GM10847 (cell line): Measurements from ENCODE around the gene MSS51.

Experiments used
- POLR2A ChIP-seq: IDR thresholded peaks from 2 replicates; pipeline ENCODE4 v1.6.1; 2011; ENCODE audit not compliant: insufficient read length; ENCODE audit errors: extremely low read depth

The MSS51 gene

DNA sequence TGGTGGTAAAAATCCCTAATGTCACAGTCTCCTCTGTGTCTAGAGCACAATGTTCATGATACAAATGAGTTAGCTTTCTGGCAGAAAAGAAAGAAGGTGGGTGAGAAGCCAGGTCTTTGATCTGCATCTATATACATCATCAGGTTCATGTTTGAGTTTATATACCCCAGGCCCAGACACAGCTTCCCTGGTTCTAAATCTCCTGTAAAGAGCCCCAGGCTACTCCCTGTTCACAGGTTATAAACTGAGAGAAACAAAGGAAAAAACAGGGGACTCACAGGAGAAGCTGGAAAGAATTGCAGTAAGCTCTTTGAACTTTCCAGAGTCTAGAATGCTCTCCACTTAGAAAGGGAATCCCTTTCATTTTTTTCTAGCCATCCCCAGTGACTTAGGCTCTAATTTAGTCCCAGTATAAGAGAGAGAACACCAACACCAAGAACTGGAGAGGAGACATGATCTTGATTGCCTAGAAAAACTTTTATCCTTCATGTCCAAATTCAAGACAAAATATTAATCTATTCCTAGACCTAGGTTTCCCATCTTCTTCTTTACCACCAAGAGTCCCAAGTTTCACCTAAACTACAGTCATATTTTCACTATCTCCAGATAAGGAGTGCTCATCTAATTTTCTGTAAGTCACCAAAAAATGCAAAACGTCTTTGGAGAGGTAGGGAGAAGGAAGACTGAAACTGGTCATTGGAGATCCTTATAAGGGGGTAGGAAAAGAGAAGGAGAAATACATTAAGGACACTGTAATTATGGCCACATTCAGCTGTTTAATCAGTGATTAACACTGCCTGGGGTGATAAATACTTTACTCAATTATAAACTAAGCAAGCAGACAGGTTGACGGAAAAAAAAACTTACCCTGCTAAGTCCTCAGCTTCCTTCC, 469 bp downstream of the MSS51 start:
- no peak for TF ChIP-seq POLR2A

DNA sequence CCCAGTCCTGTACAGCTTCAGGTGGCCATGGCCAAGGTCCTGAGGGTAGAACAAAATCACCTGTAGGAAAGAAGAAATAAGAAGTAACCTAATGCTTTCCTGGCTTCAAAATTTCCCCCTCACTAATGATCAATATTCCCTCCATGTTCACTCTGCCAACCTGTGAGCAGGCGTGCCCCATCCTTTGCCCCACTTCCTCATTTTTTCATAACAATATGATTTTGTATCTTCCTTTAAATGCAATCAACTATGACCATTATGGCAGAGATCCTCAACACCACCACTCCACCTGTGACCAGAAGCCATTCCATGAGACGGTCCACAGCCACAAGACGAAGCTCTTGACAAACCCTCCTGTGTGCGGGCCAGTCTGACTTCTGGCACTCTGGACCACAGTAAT, 7.0 kb downstream of the MSS51 start:
- no peak for TF ChIP-seq POLR2A

- no peak for TF ChIP-seq POLR2A
These were observed 8.9 kb downstream of the MSS51 start for GRCh38 chr10:73424478-73424877.

DNA sequence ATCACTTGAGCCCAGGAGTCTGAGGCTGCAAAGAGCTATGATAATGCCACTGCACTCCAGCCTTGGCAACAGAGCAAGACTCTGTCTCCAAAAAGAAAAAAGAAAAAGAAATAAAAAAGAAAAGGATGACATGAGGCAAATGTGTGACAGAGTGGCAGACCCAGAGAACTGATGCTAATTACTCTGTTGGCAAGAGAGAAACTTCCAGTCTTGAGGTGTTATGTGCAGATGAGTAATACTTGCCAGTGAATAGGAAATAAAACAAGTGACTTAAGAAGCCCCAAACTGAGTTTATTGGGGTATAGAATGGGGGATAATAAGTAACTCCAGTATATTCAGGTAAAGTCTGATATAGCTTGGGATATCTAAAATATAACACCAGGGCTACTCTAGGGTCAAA, 10.1 kb downstream of the MSS51 start:
- no peak for TF ChIP-seq POLR2A

GRCh38 chr10:73416571-73416970, 16.8 kb downstream of the MSS51 start:
- TF ChIP-seq POLR2A = no peak

DNA sequence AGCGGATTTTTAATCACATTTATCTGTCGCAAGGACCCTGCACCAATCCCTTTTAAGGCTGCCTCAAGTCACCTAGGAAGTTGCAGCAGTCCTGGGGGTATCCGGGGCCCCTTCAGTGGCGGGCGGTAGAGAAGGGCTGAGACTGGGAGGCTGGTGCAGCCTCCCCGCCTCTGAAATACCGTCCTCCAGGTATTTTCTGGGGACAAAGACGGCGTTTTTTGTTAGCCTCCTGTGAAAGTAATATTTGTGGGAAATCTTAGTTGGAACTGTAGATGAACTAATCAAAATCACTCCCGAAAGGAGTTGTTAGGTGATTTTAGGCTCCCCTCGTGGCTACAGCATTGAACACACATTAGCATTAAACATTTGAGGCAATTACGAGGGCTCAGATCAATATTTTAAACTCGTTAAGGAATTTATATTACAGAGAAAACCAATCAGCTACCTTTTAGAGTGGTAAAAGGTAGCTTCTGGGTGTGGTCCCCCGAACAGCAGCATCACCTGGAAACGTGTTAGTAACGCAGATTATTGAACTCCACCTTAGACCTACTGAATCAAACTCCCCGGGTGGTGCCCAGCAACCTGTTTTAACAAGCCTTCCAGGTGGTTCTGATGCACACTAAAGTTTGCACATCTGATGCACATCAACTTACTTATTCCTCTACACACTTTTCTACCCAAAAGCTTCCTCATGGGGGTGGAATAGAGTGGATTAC, 19.0 kb downstream of the MSS51 start:
- no peak for TF ChIP-seq POLR2A

DNA sequence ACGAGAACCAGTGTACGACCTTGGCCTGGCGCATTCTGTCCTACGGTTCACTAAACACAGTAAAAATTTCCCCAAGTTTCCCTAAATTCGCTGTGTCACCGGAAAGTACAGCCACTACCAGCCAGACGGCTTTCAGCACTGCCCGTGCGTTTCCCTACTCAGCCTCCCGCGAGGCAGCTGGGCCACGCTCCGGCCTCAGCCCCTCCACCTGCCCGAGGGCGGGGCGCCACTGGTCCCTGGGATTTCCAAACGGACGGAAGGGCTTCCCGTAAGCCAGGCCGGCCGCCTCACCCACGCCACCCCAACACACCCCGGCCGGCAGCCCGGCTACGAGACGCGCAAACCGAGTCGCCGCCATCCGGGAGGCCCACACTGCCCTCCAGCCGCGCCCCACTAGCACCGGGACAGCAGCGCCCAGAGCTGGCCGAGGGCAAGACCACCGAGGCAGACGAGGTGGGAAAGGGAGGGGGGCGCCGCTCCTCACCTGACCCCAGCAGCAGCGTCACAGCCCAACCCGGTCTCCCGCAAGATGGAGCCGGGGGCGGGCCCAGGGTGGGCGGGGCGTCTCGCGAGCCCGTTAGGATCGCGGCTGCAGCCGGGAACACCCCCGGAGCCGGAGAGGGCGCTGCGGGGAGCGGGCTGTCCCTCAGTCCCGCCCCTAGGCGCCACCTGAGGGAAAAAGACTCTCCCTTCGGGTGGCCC, 19.7 kb downstream of the MSS51 start, which contains the start of gene ANXA7:
Gene ANXA7 (minus strand): TSS at position 531 of the 702 bp plus-strand sequence. CDS start 13,202 bp downstream, outside the sequence.
- peak; percentile 83 for TF ChIP-seq POLR2A

- no peak for TF ChIP-seq POLR2A
These were observed 20.2 kb downstream of the MSS51 start for GRCh38 chr10:73413108-73413527.

GRCh38 chr10:73410897-73411296, 22.5 kb downstream of the MSS51 start:
- TF ChIP-seq POLR2A = no peak

- TF ChIP-seq POLR2A = no peak
These were observed 24.3 kb downstream of the MSS51 start for GRCh38 chr10:73408978-73409521.

DNA sequence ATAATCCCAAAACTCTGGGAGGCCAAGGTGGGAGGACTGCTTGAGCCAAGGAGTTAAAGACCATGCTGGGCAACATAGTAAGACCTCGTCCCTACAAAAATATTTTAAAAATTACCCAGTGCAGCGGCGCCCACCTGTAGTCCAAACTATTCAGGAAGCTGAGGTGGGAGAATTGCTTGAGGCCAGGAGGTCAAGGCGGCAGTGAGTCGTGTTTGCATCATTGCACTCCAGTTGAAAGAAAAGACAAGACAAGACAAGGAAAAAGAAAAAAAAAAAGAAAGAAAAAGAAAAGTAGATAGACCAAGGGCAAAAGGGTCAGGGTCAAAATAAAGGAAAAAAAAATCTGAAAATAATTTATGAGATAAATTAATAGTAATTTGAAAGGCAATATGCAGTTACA, 25.3 kb downstream of the MSS51 start:
- TF ChIP-seq POLR2A = no peak

DNA sequence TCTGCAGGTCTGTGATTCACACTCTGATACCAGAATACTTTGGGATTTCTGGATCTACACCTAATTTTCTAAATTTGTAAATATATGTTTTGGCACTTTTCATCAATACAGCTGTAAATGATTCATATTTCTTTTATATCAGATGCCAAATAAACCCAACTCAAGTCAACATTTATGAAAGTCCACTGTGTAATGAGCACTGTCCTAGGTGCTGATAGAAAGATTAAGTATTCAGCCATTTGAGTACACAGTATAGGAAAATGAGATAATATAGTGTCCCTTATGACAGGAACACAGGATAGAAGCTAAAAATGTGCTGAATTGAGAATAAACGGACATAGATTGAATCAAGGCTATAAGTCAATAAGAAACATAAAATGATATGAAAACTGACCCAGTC, 25.9 kb downstream of the MSS51 start:
- no peak for TF ChIP-seq POLR2A

- no peak for TF ChIP-seq POLR2A
These were observed 26.5 kb downstream of the MSS51 start for GRCh38 chr10:73406846-73407245.

DNA sequence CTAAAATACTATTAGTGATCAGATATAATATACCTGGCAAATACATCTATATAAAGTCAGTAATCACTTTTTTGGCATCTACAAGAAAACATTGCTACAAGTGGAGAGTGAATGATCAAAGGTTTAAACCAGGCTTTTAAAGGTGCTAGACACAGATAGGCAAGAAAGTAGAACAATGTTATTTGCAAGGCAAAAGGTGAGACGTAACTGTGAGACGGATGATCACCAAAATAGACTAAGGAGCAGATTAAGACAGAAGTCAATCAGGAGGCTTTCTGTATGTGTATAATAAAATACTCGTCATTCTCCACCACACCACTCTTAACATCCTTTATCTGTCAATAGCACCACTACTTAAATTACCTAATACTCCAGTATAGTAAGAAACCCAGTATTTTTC, 27.8 kb downstream of the MSS51 start:
- TF ChIP-seq POLR2A = no peak

DNA sequence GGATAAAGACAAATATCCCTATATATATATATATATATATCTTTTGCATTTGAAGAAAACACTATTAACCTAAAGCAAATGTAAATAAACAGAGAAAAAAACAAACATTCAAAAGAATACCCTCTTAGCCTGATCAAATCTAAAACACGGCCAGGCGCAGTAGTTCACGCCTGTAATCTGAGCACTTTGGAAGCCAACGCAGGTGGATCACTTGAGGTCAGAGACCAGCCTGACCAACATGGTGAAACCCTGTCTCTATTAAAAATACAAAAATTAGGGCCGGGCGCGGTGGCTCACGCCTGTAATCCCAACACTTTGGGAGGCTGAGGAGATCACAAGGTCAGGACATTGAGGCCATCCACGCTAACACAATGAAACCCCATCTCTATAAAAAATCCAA, 28.7 kb downstream of the MSS51 start:
- no peak for TF ChIP-seq POLR2A
